ENCODE data around the gene PTPN3.

PTPN3 gene

GRCh38 chr9:109504689-109505088 is 6.6 kb upstream of the PTPN3 start:
- no peak for DNase-seq

GRCh38 chr9:109500421-109500974 is 2.4 kb upstream of the PTPN3 start:
- DNase-seq, result no peak

DNA sequence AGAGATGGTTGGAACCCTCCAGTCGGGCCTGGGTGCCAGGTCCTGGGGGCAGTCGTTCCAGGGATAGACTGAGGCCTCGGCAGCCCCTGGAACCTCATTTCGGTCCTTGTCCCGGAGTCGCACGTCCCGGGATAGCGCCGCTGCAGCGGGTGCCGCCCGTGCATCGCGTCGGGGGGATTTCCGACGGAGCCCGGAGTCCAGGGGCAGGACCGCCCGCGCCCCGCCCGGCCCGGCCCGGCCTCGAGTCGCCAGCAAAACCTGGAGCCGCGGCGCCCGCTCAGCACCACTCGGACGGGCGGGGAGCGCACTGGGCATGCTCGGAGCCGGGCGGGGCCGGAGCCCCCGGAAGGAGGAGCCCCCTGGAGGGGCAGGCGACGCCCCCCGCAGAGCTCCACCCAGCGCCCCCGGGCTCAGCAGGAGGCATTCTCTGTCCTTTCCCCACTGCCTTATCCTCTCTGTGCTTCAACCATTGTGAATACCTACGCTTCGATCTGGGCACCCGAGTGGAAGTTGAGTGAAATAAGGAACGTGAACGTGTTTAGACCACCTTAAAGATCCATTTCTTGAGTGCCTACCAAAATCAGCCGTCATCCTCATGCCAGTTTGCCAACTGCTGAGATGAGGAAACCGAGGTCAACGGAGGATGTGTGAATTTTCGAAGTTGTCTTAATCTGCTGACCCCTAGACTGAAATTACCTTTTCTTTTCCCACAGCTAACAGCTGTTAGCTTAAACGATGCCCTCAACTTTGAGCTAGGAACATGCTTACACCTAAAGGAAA is 1.7 kb upstream of the PTPN3 start:
- DNase-seq, result peak; percentile 4

GRCh38 chr9:109499093-109499630 is 1.1 kb upstream of the PTPN3 start:
- DNase-seq, result no peak

- DNase-seq, result peak; percentile 7
Observed at GRCh38 chr9:109497226-109498153, 617 bp downstream of the PTPN3 start.

- no peak for DNase-seq
Observed at GRCh38 chr9:109496841-109497225, 1.3 kb downstream of the PTPN3 start.

- no peak for DNase-seq
Observed at GRCh38 chr9:109496218-109496617, 1.9 kb downstream of the PTPN3 start.

GRCh38 chr9:109493648-109494047 is 4.5 kb downstream of the PTPN3 start:
- no peak for DNase-seq

DNA sequence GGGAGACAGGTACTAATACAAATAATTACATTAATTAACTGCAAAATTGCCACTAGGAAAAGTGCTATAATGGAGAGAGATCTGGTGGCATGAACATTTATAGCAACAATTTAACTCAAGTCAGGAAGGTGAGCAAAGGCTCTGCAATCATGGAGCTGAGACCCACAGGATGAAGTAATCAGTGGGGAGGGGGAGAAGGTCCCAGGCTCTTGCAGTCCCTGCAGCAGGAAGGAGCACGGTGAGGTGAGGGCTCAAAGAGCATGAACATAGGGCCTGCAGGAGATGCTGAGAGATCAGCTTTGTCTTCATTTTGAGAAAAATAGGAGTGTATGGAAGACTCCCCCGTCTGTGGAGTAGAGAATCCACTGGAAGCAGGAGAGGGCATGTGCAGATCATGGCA is 6.5 kb downstream of the PTPN3 start:
- no peak for DNase-seq

DNA sequence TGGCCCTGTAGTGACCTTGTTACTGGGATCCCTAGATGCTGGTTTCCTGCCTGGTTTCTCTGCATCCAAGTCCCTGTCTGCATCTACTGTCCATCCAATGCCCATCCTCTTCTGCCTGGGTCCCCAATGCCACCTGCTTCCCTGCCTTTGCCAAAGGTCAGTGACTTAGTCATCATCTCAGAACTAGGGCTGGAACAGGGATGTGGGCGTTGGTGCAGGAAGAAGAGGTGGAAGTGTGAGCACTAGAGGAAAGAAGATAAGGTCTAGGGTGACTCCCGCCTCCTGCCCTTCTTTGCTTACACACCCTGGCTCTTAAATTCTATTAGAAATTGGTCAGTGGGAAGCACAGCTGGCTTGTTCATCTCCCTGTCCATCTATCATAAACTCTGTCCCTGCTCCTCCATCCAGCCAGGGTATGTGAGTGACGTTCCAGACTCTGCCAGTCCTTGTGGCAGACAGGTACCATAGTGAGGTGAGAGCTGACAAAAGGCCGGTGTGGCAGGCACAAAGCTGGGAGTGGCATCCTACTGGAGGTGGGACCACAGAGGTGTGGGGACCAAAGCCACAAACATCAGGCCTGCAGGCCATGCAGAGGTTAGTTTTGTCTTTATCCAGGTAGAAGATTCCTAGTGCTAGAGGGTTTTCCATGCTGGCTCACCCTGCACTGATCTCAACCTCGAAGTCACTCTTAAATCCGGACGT is 9.2 kb downstream of the PTPN3 start:
- no peak for DNase-seq

GRCh38 chr9:109488351-109488750 is 9.8 kb downstream of the PTPN3 start:
- DNase-seq, result no peak

DNA sequence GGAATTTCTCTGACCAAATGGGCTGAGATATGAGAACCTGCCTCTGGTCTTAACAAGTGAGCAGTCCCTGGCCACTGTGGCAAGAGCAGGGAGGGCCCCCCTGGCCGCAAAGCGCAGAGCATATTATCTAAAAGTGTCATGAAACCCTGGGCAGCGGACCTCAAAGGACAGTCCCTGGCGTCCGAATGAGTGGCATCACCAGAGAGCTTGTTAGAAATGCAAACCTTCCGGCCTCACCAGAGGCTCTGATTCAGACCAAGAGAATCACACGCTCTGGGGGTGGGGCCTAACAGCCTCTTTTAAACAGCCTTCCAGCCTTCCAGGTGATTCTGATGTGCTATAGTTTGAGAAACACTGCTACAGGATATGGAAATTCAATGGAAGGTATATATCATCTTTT is 10.9 kb downstream of the PTPN3 start:
- no peak for DNase-seq

- DNase-seq, result no peak
Observed at GRCh38 chr9:109483744-109484429, 14.2 kb downstream of the PTPN3 start.

DNA sequence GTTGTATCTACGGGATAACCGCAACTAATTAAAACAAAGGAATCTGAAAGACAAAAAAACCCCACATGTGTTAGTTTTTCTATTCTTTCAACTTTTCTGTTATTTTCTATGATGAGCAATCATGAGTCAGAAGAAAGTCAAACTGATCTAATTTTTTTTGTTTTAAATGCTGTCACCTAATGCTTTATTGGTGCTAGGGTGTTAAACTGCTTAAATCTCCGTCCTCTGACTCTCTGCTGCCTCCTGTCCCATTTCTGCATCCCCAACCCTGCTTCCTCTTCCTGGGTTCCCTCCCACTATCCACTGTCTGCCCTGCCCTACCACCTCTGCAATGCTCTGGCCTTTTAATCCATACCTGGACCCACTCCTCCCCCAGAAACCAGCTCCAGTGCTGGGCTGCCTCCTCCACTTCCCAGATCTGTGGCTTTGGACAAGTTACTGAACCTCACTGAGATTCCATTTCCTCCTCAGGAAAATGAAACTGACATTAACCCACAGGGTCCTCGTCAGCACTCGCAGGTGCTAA is 15.7 kb downstream of the PTPN3 start:
- no peak for DNase-seq

DNA sequence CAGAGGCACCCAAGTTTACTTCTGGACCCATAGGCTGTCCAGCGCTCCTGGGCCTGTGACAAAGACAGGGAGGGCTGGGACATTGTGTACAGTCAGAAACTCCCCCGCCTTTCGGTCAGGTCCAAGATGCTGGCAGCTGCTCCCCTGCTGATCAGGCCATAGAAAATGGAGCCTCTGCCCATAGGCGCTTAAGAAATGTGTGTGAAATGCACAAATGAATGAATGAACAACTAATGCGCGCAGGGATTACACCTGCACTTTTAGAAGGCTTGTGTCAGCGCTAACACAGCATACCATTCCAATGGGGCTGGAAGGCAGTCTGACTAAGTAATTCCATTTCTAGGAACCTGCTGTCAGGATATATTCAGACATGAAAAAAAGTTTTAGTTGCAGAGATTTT is 16.3 kb downstream of the PTPN3 start:
- no peak for DNase-seq

GRCh38 chr9:109479822-109480221 is 18.3 kb downstream of the PTPN3 start:
- DNase-seq, result no peak

DNA sequence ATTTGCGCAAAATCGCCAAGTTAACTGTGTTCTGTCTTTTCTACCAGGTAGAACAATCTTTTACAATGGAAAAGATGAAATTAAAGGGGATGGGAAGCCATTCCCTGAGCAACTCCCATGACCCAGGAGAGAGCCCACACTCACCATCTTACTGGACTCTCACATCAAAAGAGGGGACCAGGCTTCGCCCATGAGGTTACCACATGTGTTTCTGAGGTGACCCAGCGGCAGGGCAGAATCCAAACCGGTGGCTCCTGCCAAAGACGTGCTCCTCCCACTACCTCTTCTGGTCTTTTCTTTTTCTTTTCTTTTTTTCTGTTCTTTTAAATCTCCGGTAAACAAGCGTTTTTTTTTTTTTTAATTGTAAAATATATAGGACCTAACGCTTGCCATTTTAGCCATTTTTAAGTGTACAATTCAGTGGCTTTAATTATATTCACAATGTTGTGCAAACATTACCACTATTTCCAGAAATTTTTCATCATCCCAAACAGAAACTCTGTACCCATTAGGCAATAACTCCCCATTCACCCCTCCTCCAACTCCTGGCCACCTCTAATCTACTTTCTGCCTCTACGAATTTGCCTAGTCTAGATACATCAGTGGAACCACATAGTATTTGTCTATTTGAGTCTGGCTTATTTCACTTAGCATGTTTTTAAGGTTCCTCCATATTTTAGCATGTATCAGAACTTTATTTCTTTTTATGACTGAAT is 19.3 kb downstream of the PTPN3 start:
- no peak for DNase-seq

DNA sequence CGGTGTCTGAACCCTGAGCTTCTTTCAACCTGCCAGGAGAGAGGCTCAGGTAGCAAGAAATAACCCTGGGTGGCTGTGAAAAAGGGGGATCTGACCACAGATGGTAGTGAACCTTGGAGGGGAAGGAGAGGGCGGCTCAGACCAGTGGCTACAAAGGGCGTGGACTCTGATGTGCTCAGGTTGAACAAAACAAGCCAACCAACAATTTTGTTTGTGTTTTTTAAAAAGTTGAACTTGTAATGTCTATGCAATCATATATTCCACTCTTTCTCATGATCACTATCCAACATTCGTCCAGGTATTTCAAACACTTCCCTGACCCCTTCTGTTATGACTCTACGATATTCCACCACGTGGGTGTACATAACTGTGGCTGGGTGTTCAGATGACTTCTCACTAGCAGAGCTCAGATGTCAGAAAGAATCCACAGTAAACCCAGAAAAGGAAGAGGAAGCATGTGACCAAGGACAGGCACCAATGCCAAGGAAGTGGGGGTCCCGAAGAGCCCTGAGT is 20.0 kb downstream of the PTPN3 start:
- DNase-seq, result no peak

- DNase-seq, result no peak
Observed at GRCh38 chr9:109477258-109478050, 20.7 kb downstream of the PTPN3 start.

GRCh38 chr9:109476642-109477257 is 21.4 kb downstream of the PTPN3 start:
- no peak for DNase-seq
